Hematopoietic multipotent progenitor cell treated with erythropoietin and hydrocortisone succinate and interleukin-3 and kit ligand, for 6 days (in vitro differentiated cells): ENCODE measurements around the gene CACNB3.
A peak's percentile ranks its signal among the peaks of the same experiment; 100 is the strongest.

Experiments
- DNase-seq: peaks from one replicate; pipeline ENCODE4 v3.0.0-alpha.2; 2015

CACNB3 gene

DNA sequence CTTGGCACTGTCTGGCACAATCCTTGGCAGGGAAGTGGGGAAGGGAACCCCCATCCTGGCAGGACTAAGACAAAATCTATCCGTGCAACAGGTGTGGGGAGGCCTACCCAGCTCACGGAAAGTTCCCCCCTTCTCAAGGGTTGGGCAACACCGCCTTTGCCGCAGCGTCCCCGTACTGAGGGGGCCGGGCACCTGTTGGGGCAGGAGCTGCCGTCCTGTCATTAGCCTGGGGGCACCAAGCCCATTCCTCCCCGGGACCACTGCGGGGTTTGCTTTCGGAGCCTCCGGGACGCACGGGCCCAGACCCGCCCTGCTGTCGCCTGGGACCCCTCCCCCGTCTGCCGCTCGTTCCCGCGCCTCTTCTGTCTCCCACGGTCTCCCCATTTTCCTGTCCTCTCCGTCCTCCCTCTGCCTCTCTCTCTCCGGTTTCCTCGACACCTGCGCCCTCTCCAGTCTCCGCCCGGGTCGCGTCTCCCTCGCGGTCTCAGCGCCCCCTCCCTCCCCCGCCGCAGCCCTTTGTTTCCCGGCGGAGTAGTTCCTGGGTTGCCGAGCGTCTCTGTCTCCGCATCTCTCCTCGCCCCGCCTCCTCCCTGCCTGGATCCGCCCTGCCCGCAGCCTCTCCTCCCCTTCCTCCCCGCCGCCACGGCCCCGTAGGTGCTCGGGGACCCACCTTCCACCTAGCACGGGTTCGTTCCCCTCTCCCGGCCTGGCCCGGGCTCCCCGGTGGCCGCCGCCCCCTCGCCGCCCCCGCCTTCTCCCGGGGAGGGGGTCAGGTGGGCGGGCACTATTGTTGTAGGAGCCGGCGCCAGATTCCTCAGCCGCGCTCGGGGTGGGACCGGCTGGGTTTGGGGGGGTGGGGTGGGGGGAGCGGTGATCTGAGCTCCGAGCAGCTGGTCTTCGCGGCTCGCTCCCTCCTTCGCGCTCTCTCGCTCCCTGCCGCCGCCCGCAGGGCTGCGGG lies at the start of gene CACNB3:
Gene CACNB3 (plus strand): TSS at position 624 of the 958 bp plus-strand sequence. CDS start 434 bp downstream, outside the sequence.
- DNase-seq = peak; percentile 71

DNA sequence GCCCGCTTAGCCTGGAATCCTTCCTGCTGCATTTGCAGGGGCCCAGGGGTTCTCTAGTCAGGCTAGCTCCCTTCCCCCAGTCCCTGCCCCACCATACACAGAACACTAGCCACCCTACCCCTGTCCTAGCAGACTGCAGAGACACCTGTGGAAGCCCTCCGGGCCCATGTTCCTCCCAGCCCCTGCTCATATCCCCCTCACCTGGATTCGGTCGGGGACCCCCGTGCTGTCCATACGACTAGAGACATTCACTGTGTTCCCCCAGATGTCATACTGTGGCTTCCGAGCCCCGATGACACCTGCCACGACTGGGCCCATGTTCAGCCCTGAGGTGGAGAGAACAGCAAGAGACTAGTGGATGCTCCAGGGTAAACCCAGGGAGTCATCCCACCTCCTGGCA lies 49.6 kb upstream of the CACNB3 start:
- DNase-seq = no peak

DNA sequence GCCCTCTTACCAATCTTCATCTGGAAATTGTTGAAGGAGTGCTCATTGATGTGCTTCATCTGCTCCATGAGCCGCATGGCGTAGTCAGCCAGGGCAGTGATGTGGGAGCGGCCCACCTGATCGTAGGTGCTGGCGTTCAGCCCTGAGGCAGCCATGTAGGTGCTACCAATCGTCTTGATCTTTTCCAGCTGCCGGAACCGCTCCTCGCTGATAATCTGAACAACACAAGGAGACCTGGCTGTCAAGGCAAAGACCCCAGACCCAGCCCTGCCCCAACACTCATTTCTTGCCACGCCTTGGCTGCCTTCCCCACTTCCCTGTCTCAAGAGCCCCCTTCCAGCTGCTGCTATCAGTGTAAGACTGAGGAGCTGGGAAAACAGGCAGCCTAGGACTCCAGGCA lies 47.5 kb upstream of the CACNB3 start:
- no peak for DNase-seq

DNA sequence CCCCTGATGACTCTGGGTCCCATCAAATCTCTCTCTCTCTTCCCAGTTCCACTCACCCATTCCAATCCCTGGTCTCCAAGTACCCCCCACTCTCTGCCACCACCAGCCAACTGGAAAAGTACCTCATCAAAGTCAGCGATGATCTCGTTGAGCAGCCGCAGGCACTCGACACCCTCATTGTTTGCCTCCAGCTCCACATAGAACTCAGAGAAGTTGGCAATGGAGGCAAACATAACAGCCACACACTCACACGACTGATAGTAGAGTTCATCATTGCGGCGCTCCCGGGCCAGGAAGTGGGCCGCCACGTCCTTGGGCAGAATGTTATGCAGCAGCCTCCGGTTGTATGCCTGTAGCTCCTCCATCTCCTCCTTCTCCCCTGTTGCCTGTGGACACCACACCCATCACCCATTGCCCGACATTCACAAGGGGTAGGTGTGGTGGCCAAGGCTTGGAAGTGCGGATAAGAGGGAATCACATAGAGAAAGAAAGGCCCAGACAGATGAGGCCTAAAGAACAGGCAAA lies 46.6 kb upstream of the CACNB3 start:
- DNase-seq = no peak

DNA sequence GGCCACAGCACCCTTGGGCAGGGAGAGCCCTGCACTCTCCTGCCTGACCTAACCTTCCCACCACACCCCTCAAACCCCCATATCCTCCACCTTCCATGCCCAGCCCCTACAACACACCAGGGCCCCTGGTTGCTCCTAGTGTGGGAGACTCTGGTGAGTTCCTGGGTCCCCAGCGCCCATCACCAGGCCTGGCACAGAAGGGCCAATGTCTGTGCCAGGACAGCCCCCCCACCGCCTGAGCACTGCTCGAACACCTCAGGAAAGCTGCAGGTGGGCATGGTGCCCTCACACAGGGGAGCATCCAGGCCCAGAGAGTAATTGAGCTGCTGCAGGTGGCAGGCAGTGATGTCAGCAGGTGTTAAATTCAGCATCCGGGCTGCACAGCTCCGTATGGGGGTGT lies 44.6 kb upstream of the CACNB3 start:
- no peak for DNase-seq

DNA sequence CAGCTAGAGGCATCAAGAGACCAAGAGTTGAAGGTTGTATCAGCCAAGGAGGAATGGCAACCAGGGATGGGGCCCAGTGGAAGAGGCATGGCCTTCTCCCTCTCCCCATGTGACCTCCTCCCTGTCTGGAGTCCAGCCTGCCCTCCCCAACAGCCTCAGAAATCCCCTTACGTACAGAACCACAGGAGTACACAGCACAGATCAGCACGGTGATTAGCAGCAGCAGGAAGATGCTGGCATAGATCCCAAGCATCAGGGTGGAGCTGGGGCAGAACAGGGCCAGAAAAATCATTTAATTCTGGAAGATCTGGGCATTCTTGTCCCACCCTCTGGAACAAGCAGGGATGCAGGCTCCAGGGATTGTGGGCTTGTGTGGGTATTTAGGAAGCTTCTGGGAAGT lies 43.8 kb upstream of the CACNB3 start:
- no peak for DNase-seq

DNA sequence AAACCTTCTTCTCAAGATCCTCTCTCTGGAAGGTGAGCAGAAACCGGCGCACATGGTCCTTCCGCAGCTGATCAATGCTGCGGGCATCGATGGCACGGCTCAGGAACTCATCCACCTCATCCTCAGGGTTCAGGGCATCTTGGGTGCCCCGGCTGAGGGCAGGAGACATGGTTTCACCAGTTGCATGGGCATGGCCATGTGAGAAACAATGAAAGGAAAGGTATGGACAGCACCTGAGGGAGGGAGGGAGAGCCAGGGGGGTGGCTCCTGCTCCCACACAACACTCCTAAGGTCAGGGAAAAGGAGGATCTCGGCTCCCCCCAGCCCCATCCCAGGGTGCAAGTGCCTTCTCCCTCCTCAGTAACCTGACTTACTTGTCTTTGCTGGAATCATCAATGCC lies 43.0 kb upstream of the CACNB3 start:
- DNase-seq = no peak

DNA sequence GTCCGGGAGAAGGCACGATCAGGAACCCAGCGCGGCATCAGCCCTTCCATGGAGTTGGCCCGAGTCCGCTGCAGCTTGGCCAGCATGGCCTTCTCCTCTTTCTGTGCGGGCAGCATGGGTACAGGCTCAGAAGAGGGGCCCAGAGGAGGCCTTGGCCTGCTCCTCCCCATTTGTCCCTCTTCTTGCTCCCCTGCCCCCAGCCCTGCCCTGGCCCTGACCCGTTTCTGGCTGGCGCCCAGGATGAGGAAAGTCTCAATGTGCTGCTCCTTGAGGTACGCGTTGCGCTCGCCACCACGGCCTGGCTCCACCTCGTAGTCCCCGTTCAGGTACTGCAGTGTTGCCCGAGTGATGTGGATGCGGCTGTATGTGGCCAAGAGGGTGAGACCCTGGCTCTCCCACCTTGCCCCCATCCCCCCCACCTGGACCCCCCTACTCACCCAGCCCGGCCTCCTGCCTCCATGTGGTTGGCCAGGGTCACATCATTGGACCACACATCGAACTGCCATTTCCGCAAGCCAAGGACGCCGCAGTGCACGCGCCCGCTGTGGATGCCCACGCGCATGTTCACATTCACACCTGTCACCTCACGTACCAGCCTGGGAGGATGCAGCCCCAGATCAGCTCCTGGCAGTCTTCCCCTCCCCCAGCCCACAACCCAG lies 42.2 kb upstream of the CACNB3 start:
- DNase-seq = no peak

DNA sequence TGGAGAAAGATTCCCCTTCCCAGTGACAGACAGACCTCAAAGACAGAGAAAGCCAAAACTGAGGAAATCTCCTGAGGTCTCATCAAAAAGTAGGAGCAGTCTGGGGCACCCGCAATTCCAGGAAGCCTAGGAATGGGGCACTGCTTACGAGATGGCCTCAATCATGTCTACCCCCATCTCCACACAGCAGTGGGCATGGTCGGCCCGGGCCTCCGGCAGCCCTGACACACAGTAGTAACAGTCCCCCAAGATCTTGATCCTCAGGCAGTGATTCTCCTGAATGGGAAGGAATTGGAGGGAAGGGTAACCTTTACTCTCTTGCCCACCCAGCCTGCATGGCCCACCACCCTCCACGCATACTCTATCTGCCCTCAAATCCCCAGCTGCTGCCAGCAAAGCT lies 41.3 kb upstream of the CACNB3 start:
- no peak for DNase-seq

DNA sequence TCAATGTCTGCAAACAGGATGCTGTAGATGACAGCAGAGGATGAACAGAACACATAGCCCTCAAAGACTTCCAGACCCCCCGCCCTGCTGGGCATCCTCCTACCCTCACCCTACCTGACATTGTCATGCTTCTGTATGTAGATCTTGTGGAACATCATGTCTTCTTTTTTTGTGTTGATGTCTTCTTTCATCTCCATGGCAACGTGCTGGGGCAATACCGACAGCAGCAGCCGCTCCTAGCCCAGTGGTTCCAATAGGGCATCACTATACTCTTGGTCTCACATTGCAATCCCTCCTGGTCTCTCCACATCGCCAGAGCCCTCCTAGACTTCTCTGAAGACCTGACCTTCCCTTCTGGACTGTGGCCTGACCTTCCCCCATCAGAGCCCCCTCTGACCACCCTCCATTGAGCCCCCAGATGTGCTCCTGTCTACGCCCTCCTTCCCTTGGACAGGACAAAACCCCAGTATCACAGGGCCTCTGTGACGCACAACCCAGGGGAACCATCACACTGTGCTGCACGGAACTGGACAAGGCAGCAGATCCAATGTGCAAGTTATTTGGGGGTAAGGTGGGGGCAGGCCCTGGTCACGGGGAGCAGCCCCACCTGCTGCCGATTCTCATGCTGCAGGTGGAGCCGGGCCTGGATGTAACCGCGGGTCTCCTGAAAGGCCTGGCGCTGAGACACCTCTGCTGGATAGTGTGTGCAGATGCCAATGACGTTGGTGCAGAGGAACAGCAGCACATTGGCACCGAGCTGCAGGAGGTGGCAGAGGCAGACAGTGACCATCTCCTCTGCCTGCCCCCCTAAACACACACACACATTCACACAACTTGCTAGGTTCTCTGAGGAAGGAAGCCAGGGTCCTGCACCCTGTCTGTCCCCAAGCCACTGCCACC lies 40.5 kb upstream of the CACNB3 start:
- DNase-seq = no peak

DNA sequence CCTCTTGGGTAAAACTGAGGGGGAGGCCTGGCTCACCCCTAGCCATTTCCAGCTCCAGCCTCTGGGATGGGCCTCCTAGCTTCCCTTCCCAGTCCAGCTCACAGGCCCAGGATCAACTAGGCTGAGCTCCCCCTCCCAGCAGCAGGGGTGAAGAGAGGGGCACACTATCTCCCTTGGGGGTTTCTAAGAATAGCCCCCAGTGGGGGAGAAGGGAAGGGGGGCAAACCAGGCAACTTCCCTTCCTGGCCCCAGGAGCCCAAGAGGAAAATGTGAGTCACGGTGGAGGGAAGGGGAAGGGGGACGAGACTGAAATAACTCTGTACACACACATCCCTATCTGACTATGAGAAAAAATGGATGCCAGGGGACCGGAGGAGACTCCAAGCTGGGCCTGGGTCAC lies 38.4 kb upstream of the CACNB3 start:
- DNase-seq = peak; percentile 33

DNA sequence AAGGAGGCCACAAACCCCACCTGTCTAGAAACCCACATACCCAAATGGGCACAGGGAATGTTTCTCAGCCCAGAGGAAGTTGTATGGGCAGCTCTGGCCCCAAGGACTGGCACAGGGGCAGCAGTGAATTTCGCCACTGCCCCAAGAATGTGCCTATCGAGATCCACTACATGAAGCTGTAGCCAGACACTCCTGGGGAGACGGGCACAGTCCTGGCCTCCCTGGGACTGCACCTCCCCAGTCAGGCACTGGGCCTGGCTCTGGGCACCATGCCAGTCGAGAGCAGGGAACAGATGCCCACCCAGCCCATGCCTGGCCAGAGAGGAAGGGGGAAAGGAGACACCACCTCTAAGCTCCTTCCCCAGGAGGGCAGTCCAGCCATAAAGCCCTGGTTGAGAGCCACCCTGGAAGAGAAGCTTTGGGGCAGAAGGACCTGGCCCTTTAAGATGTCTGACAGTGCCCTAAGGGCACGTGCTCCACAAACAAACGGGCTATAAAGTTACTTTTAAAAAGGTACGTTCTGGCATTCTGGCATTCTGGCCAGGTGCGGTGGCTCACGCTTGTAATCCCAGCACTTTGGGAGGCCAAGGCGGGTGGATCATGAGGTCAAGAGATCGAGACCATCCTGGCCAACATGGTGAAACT lies 37.8 kb upstream of the CACNB3 start:
- no peak for DNase-seq

DNA sequence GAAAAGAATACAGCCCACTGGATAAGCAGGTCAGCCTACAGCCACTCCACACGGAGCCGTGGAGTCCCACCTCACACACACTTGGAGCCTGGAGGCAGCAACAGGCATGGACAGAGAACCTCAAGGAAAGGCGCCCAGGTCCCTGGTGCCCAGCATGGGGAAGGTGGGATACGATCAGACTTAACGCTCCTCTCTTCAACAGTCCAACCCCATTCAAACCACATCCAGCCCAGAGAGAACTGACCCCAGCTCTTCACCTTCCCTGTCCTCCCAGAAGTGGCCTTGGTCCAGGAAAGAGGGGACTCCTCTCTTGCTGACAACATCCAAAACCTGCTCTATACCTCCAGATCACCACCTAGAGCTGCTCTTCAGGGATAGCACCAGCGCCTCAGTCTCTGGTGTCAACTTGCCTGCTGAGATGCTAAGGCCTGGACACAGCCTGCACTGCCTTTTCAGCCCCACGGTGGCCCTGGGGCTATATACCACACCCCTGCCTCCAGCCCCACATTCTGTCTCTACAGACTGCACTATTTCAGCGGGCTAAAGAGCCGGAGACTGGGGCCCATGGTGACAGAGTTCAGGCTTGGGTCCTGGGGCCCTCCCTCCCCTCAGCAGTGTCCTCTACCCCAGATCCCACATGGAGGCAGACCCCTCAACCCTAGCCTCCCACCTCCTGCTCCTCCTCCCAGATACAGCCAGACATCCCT lies 36.4 kb upstream of the CACNB3 start:
- DNase-seq = no peak

DNA sequence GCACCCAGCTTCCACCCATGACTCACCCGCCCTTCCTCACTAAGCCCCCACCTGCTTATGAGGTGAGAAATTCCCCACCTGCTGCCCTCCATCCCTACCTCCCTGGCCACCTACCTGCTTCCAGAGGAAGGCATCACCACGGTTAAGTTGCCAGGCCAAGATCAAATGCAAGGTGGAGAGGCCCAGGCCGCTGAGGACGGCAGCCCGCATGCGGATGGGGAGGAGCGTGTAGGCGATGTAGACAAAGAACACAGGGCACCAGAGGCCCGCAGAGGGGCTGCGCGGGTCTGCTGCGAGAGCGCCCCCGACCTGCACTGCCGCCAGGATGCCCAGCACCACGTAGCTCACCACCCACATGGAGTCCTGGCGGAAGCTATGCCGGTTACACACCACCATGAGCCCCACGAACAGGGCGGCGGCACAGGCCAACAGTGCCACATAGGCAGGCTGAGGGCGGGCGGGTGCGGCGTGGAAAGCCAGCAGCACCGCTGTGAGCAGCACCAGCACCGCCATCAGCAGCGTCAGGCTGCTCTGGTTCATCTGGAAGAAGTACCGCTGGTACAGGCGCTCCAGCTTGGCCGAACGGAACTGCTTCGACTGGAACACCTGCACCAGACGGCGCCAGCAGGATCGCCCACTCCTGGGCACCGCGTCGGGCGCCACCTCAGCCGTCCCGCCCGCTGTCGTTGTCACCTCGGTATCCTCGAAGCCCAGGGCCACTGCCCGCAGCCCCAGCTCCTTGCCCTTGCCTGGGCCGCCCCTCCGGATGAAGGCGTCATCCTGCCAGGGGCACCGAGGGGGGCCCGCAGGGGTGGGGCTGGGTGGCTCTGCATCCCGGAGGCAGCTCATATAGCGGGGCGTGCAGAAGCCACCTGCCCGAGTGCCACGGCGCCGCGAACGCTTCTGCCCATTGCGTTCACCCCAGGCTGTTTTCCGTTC lies 35.6 kb upstream of the CACNB3 start:
- DNase-seq = no peak

DNA sequence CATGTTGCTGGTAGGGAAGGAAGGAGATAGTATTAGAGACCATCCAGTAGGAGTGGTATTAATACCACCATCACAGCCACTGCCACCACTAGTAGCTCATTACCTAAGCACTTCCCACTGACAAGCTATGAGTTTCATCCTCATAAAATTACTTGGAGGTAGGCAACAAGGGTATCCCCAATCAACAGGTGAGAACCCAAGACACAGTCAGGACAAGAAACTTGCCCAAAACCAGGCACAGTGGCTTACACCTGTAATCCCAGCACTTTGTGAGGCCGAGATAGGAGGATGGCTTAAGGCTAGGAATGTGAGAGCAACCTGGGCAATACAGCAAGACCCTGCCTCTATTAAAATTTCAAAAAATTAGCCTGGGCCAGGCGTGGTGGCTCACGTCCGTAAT lies 34.9 kb upstream of the CACNB3 start:
- no peak for DNase-seq

DNA sequence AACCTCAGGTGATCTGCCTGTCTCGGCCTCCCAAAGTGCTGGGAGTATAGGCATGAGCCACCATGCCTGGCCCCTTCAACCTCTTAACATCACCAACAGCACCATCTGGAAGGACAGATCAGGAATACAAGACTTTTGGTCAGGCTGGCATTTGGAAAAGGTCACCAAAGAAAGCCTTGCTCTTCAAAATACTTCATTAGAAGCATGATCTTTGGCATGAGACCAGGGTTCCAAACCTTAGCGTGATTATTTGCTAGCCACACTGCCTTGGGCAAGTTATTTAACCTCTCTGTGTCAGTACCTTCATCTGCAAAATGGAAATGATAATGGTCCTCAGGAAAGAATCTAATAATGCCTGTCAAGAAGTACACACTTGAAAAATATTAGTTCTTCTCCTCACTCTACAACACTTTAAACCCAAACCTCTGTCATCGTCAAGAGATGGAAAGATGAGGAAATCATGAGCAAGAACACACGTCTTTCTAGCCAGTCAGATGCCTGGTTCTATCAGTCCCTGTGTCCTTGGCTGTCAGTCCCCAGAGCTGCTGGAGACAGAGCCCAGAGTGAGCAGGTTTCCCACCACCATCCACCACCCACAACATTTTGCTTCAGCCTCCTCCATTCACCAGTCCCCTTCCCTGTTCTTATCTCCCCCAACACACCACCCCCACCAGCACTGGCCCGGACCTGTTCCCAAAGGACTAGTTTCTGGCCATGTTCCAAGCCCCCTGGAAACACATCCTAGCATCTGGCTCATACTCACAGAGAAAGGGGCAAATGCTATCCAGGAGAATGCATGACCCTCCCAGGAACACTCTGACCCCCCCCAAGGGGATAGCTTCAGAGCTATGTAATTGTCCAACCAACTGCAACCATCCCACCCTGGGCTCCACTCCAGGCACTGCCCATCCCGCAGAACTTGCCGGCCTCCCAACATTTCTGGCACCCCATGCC lies 31.4 kb upstream of the CACNB3 start:
- DNase-seq = no peak

DNA sequence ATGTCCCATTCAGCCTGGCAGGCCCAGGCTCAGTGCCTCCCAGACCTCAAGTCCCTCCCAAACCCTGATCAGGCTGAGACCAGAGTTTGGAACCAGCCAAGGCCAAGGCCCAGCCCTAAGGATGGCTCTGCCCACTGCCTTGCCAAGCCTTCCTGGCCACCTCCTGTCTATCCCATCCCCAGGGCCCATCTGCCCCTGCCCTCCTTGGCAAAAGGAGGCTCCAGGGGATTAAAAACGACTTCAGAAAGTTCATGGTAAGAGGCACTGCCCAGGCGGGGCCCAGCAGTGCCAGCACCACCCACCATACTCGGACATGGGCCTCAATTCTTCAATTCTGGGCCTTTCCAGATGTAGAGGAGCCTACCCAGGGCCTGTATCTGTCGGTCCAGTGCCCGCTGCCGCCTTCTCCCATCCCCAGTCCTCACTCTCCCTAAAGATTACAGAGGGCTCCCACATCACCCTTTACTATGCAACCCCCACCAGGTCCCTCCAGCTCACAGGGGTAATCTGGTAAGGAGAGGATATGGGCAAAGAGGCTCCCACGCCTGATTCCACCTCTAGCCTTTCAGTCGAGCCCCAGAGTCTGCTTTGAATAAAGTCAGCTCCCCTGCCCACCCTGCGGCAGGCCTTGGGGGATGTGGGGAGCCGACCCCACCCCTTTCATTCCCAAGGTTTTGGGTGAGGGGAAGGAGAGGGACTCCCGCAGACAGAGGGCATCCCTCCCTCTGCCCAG lies 30.3 kb upstream of the CACNB3 start:
- DNase-seq = no peak

DNA sequence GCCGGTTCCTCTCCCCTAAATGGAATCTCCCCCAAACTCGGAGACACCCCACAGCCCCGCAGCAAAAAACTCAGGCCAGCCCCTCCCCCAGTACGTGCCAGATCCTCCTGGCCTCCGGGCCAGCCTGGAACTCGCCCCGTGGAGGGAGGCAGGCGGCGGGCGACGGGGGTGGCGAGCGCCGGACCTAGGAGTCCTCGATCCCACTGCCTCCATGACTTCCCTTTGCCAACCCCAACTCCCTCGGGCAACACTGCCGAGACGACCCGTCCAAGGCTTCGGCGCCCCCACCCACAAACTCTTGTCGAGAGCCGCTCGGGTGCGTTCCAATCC lies 29.8 kb upstream of the CACNB3 start:
- no peak for DNase-seq
